Glomerular visceral epithelial cell (primary cell): ENCODE results near the gene BAG3.
"Not testable (repeated sequence)": the region's sequence is repeated elsewhere in the genome, so short reads cannot be mapped to it uniquely, and the experiment has no call there.

Experiments
- DNase-seq: peaks from one replicate; pipeline ENCODE4 v3.0.0-alpha.2; 2016; ENCODE audit errors: extremely low spot score

Gene BAG3

GRCh38 chr10:119693262-119693957, 42.2 kb downstream of the BAG3 start:
- DNase-seq, result peak; percentile 90

DNA sequence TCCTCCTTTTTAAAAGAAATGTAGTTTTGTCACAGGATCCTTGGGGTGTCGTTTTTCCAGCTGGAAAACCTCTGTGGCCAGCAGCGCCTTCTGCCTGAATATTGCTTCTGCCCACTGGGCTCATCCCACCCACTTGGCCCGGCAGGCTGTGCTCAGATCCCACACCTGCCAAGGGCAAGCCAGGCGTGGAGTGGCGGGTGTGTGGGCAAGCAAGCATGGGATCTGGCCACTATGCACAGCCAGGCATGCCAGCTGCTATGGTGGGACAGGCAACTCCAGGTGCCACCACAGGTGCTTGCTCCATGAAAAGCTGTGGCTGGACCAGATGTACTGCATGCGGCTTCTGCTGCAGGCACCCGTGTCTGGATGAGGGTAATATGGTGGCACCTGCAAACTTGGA, 43.4 kb downstream of the BAG3 start:
- no peak for DNase-seq

- DNase-seq, result no peak
Observed at GRCh38 chr10:119700321-119700954, 49.3 kb downstream of the BAG3 start.

DNA sequence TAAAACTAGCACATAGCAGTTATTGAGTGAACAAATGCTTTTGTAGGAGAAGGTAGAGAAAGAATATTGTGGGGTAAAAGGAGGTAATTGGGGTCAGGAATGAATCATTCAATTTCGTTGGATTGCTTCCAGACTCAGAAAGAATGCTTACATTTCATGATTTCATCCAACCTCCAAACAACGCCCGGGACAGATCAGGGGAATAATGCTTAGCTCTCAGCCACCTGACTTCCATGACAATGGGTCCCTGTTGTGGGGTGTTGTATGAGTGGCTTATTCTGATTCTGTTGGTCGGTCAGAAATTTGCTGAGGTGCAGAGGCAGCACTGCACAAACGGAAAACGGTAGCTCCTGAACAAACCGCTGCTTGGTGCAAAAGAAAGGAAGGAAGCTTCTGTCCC, 50.7 kb downstream of the BAG3 start:
- DNase-seq, result peak; percentile 27

DNA sequence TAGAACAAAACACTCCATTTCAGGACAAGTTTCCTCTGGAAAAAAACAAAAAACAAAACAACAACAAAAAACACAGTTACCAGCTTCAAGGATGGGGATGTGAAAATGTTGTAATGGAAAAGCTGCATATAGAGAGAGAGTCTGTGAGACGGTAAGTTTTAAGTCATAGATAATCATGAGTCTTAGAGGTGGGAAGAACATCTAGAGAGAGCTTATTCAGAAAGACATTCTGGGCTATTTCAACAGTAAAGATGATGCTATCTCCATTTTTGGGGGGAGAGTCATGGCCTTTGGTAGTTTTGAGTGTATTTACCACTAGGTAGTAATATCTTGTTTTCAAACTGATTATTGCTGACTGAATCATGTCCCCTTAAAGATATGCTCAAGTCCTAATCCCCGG, 51.4 kb downstream of the BAG3 start:
- no peak for DNase-seq

DNA sequence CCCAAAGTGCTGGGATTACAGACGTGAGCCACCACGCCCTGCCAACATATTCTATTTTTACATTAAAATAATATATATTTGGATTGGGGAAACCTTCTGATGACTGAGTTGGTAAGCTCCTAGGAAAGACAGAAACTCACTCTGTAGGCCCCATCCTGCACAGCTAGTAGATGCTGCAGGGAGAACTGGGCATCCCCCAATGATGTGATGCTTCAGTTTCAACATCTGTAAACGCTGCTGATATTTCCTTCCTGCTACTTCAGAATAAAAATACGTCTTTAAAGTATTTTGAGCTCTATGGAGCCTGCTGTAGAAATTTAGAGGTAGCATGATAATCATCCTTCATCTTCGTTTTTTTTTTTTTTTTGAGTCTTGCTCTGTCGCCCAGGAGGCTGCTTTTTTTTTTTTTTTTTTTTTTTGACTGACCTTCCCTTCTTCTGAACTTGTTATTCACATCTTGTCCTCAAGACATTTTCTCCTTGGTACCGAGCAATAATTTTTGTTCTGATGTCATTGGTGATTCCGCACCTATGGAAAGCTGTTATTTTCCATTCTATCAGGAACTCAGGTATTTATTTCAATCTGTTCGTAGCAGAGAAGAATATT, 52.8 kb downstream of the BAG3 start:
- no peak for DNase-seq

DNA sequence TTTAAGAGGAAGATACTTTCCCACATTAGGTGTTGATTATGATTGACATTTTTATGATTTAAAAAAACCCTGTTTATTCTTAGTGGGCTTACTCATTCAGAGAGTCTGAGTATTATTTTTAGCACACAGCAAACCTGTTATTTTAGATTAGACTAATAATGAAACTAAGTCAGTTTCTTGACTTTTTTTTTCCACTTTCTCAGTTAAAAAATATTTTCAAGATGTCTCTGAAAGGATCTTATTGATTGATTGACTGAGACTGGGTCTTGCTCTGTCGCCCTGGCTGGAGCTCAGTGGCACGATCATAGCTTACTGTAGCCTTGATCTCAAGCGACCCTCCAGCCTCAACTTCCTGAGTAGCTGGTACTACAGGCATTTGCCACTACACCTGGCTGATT, 54.3 kb downstream of the BAG3 start:
- no peak for DNase-seq

- no peak for DNase-seq
Observed at GRCh38 chr10:119706521-119707278, 55.5 kb downstream of the BAG3 start.

- DNase-seq, result not testable (repeated sequence)
Observed at GRCh38 chr10:119707331-119707730, 56.2 kb downstream of the BAG3 start.

DNA sequence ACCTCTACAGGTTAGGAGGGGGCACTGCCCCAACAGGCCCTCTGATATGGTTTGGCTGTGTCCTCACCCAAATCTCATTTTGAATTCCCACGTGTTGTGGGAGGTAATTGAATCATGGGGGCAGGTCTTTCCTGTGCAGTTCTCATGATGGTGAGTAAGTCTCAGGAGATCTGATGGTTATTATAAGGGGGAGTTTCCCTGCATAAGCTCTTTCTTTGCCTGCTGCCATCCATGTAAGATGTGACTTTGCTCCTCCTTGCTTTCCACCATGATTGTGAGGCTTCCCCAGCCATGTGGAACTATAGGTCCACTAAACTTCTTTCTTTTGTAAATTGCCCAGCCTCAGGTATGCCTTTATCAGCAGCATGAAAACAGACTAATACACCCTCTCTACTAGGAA, 59.8 kb downstream of the BAG3 start:
- DNase-seq, result not testable (repeated sequence)

DNA sequence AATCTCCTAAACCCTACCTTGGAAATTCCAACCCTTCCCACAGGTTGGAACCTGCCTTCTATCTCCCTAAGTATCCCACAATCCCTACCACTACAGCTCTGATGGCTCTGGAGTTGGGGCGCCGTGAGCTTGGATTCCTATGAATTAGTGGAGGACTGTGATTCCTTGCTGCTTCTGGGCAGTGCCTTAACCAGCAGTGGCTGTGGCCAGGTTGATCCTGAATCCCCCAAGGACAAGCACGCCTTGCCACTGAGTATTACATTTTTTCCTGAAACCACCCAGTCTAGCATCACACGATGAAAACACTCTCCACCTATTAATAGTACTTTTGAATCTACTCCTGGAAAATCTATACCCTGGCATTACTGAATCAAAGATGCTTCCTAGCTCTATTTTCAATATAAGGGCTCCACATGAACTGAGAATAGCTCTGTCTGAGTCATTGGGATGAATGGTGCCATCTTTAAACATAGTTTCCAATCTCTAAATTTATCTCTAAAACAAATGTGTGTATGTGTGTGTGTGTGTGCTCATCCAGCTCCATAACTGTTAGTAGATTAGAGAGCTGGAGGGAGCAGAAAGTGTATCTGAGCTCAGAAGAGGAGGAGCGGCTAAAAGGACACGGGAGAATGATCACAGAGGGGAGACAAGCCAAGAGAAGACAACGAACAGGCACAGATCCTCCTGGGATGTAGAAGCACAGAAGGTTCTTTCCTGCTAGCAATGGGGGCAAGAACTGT, 62.7 kb downstream of the BAG3 start:
- no peak for DNase-seq

GRCh38 chr10:119714484-119714816, 63.3 kb downstream of the BAG3 start:
- no peak for DNase-seq

- DNase-seq, result no peak
Observed at GRCh38 chr10:119715628-119716505, 64.7 kb downstream of the BAG3 start.

DNA sequence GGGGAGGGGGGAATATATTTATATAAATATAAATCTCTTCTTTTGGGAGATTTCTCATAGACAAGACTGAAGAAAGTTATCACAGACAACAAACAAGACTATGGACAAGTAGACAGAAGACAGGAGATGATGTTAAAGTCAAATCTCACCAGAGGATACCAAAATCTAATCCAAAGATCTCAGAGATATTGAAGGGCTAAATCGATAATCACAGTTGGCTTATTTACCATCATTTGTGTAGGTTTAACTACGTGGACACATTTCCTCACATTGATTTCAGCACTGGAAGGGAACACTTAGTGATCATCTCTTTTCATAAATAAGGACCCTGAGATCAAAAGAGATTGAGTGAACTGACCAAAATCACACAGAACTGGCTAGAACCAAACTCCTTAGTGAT, 72.0 kb downstream of the BAG3 start:
- no peak for DNase-seq

GRCh38 chr10:119723624-119724023, 72.4 kb downstream of the BAG3 start:
- DNase-seq, result no peak

DNA sequence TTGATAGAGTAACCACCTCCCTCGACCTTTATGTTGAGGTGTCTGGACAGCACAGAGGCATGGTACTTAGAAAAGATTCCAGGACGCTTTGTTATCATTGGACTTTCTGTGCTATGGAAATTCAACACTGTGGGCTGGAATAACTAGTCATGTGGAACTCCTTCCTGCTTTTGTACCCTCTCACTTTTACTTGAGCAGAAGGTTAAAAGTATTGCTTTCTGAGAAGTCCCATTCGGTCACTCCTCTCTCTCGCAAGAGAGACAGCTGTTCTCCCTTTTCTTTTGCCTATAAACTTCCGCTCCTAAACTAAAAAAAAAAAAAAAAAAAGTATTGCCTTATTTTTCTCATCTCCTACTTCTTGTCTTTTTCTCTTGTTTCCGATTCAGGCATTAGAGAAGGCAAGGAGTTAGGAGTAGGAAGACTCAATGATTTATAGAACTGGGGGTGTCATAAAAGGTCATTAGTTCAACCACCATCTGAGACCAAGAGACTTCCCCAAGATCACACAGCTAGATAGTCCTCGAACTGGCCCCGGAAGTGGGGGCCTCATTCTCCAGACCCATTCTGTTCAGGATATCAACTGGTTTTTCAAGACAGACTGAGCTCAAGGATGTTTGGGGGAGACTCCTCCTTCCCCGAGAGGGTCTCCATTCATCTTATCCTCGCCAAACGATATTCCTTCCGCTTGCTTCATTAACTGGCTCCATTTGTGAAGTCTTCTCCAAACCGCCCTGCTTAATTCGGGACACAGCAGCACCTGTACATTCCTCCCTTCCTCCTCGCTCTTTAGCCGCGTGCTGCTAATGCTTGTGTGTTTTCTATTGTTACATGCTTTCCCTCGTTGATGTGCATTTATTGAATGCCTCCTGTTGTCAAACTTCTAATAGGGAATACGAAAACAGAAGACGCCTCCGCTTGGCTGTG, 73.7 kb downstream of the BAG3 start:
- DNase-seq, result peak; percentile 62

- no peak for DNase-seq
Observed at GRCh38 chr10:119725517-119725827, 74.3 kb downstream of the BAG3 start.

DNA sequence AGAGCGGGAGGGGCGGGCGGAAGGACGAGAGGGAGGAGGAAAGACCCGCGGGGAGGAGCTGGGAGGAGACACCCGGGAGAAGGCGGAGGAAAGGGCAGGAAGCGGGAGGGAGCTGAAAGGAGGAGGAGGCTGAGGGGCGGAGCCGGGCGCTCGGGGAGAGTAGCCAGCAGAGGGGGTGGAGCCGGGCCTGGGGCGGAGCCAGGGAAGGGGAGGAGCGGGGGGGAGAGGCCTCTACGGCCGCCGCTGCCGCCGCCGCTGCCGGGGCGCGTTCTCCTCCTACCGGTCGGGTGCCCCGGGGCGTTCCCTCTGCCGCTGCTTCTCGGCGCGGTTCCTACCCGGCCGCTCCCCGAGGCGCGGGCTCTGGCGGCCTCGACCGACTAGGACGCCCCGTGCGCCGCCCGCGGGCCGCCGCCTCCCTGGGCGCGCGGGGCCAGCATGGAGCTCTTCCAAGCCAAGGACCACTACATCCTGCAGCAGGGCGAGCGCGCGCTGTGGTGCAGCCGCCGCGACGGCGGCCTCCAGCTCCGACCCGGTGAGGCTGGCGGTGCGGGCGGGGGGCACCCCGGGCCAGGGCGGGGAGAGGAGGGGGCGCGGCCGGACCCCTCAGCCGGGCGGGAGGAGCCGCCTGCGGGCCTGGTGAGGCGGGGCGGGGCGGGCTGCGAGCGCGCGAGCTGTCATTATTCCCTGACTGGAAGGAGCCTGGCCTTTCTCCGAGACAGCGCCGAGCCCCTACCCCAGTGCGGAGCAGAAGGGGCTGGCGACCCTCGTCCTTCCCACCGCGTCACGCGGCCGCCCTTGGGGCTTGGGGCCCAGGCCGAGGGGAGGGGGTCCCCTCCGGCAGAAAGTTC, 74.9 kb downstream of the BAG3 start, which contains the start of gene INPP5F:
INPP5F (plus strand) TSS at position 223 of the 848 bp plus-strand sequence; CDS start at position 436, 213 bp downstream.
- peak; percentile 99 for DNase-seq

GRCh38 chr10:119726676-119727261, 75.6 kb downstream of the BAG3 start:
- no peak for DNase-seq
